ENCODE data around the gene MYO1C.
"Not testable (repeated sequence)": the region's sequence is repeated elsewhere in the genome, so short reads cannot be mapped to it uniquely, and the experiment has no call there.

Gene MYO1C, protein sequence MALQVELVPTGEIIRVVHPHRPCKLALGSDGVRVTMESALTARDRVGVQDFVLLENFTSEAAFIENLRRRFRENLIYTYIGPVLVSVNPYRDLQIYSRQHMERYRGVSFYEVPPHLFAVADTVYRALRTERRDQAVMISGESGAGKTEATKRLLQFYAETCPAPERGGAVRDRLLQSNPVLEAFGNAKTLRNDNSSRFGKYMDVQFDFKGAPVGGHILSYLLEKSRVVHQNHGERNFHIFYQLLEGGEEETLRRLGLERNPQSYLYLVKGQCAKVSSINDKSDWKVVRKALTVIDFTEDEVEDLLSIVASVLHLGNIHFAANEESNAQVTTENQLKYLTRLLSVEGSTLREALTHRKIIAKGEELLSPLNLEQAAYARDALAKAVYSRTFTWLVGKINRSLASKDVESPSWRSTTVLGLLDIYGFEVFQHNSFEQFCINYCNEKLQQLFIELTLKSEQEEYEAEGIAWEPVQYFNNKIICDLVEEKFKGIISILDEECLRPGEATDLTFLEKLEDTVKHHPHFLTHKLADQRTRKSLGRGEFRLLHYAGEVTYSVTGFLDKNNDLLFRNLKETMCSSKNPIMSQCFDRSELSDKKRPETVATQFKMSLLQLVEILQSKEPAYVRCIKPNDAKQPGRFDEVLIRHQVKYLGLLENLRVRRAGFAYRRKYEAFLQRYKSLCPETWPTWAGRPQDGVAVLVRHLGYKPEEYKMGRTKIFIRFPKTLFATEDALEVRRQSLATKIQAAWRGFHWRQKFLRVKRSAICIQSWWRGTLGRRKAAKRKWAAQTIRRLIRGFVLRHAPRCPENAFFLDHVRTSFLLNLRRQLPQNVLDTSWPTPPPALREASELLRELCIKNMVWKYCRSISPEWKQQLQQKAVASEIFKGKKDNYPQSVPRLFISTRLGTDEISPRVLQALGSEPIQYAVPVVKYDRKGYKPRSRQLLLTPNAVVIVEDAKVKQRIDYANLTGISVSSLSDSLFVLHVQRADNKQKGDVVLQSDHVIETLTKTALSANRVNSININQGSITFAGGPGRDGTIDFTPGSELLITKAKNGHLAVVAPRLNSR

GRCh38 chr17:1492249-1493206 is at the start of gene MYO1C:
Gene MYO1C, minus strand, starts transcription at chr17:1492686. Its CDS starts 199 bp downstream, at chr17:1492487.
- no peak for DNase-seq

DNA sequence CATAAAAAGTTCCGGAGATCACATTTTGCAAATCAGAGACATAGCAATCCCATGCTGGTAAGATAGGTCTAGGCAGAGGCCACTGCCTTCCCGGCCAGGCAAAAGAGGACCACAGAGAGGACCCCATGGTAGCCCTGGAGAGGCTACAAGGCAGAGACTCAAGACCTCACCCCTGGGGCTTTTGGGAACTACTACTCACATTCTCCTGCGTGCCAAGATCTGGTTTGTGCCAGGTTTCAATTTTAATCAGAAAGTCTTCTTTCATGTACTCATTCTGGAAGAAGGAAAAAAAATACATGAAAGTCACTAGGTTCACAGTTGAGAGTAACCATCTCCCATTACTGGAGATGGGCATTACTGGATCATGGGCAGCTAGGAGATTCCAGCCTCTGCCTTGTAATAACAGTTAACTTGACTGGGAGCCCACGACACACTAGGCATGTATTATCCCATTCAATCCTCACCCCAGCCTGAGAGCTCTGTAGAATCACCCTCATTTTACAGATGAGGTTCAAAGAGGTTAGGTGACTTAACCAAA is 49.0 kb upstream of the MYO1C start:
- no peak for DNase-seq

GRCh38 chr17:1539811-1540210 is 47.3 kb upstream of the MYO1C start:
- DNase-seq = no peak

- no peak for DNase-seq
Observed at GRCh38 chr17:1535737-1536136, 43.3 kb upstream of the MYO1C start.

GRCh38 chr17:1533661-1534325 is 41.3 kb upstream of the MYO1C start:
- DNase-seq = no peak

GRCh38 chr17:1532836-1533602 is 40.5 kb upstream of the MYO1C start:
- no peak for DNase-seq

DNA sequence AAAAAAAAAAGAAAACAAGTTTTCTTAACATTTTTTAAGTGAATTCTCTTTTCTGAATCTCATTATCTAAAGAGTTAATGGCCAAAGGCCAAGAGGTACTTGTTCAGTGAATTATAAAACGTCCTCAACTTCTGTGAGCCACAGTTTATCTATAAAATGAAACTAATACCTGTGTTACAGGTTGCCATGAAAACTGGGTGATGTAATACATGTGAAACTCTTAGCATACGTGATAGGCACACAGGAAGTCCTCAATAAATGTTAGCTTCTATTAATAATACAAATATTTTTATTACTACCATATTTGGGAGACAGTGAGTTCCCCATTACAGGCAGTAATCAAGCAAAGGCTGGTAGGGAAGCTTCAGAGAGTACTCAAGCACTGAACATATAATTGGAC is 37.4 kb upstream of the MYO1C start:
- no peak for DNase-seq

- DNase-seq = not testable (repeated sequence)
Observed at GRCh38 chr17:1526876-1527275, 34.4 kb upstream of the MYO1C start.

GRCh38 chr17:1522626-1523025 is 30.1 kb upstream of the MYO1C start:
- DNase-seq = no peak

- DNase-seq = no peak
Observed at GRCh38 chr17:1521086-1521640, 28.7 kb upstream of the MYO1C start.

GRCh38 chr17:1519678-1520077 is 27.2 kb upstream of the MYO1C start:
- DNase-seq = no peak

GRCh38 chr17:1518410-1518809 is 25.9 kb upstream of the MYO1C start:
- no peak for DNase-seq

DNA sequence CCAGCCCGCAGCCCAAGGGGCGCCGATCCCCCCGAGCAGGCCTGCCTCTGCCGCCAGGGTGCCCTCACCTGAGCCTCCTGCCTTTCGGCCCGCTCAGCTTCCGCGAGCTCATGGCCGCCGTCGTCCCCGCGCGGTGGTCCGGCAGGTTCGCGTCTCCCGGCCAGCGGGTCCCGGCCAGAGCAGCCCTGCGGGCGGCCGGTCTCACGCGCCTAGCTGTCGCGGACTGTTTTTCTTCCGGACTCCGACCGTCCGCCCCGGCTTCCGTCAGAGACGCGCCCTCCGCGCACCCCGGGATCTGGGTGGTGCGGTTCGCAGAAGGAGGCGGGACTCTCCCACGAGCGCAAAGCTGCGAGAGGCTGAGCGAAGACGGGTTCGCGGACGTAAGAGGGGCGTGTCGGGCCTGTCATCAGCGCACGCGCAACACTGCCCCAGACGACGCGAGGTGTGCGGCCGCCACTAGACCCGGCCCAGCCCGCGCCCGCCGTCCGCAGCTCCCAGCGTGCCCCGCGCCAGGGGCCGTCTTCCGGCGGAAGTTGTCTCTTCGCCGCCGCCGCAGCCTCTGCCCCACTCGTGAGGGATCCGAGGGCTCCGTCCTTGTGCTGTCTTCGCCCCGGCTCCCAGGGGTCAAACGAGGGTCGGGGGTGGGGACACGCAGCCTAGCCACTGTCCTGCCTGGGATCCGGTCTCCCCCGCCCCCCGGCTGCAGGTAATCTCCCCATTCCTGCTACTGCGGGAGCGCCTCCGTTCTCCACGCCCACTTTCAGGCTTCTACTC is 24.1 kb upstream of the MYO1C start, which contains the start of gene INPP5K:
TSS of gene INPP5K (minus strand) at position 225 of the 774 bp plus-strand sequence. CDS start at position 112, 113 bp downstream.
- peak; percentile 88 for DNase-seq

- DNase-seq = no peak
Observed at GRCh38 chr17:1515640-1516387, 23.3 kb upstream of the MYO1C start.

DNA sequence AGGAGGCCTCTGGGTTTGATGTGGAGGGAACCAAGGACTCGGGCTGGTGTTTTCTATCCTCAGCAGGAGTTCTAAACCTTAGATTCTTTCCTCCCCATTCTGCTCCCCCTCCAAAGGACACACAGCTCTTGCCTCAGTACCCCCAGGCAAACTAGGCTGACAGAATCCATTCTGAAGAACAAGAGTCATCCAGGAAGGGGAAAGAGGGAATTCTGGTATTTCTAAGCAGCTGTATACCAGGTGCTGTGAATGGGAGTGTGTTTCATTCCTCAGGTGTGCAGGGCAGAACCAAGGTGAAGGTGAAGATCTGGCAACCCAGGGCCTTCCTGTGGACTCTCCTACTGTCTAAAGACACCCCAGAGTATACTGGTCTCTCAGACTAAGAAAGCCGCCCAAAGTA is 19.9 kb upstream of the MYO1C start:
- DNase-seq = no peak

- no peak for DNase-seq
Observed at GRCh38 chr17:1511756-1512321, 19.4 kb upstream of the MYO1C start.

DNA sequence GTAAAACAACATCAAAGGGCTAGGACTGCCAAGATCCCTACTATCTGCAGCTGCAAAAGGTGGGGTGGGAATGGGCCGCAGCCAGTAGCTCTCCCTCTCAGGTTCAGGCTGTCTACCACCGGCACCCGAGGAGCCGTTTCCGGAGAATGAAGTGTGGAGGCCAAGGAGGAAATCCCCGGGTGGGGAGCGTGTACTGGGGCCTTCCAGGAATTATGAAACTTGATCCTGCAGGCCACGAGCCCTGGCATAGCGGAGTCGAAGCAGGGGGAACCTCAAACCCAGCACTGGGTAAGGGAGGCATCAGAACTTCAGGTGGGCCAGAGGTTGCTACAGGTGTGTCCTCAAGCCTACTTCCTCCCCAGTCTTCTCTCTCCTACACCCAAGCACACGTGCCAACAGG is 18.8 kb upstream of the MYO1C start:
- DNase-seq = no peak

DNA sequence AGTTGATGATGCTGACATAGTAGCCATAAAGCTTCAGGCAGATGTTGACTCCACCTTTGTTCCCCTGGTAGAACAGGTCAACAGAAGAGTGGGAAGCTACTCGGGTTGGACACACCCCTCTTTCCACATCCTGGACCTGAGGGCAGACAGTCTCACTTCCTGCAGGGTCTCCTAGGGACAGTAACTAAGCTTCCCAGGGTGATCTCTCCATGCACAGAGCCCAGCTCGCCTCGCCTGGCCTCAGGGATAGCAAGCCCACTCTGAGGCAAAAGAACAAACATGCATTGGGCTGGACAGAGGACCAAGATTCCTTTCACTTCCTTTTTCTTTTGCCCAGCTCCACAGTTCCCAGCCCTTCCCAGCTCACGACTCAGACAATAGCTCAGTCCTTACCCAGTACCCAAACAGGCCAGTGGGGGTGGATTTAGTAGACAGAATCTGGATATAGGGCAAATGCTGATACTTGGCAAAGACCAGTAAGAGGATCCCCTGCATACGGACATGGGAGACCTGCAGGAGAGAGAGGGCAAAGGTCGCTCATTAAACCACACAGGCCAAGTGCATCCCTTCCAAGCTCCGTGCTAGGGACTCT is 16.9 kb upstream of the MYO1C start:
- DNase-seq = no peak

Measured in NCI-H1092 (cell line).